Endothelial cell of umbilical vein (primary cell): ENCODE results near the gene TEDC1. TPM values are rescaled to one million over a fixed set of nuclear protein-coding genes. Genes with fewer than 3 reads are reported as not detected.
A peak's percentile ranks its signal among the peaks of the same experiment; 100 is the strongest.

ENCODE experiments used
- BruUV-seq: library from RNA; stranded (reverse); fragments of 400-500 nt; replicated peaks from 2 replicates; lab custom pipeline; 2021; lab: Mats Ljungman, UMichigan
- CTCF ChIA-PET: fragments of 300-600, 350-600 bp; sonication (Branson Sonifier 250); formaldehyde crosslinking; loops from one replicate; lab custom pipeline; 2021; ENCODE audit warnings: antibody characterized with exemption, inconsistent platforms; lab: Charles Lee
- POLR2A ChIA-PET: fragments of 300-600, 350-600 bp; sonication (Branson Sonifier 250); formaldehyde crosslinking; loops from one replicate; lab custom pipeline; 2021; ENCODE audit warnings: antibody characterized with exemption, inconsistent platforms; lab: Charles Lee
- DNase-seq: peaks from one replicate; pipeline ENCODE4 v3.0.0-alpha.2; 2011; ENCODE audit warnings: low read depth, low spot score
- FAIRE-seq: peaks from 2 replicates; lab custom pipeline; 2011; peaks lifted over from hg19 to GRCh38; lab: Jason Lieb, UNC
- H2AFZ ChIP-seq: 2 replicates; pipeline ENCODE4 v1.6.0; 2012; ENCODE audit warnings: low read depth, low read length, control low read depth, inconsistent platforms
- H3K27ac ChIP-seq: 2 replicates; pipeline ENCODE4 v1.5.1; 2011; ENCODE audit warnings: low read depth, mild to moderate bottlenecking, control low read depth, low read length, moderate library complexity; ENCODE audit not compliant: insufficient read depth
- H3K27me3 ChIP-seq, 2 experiments: 2 replicates each; pipeline versions ENCODE4 v1.6.0 to v1.6.1; 2011; ENCODE audit warnings: low read length in 2 of 2, mixed read lengths in 1 of 2; ENCODE audit not compliant: control insufficient read depth in 2 of 2, insufficient read depth in 2 of 2
- H3K36me3 ChIP-seq, 2 experiments: 2 replicates in 1 of 2; 3 replicates in 1 of 2; pipeline ENCODE4 v1.5.1; 2011; ENCODE audit warnings: low read length in 2 of 2, mild to moderate bottlenecking in 1 of 2, moderate library complexity in 1 of 2; ENCODE audit not compliant: control insufficient read depth in 2 of 2, insufficient read depth in 2 of 2; ENCODE audit errors: extremely low read depth in 1 of 2
- H3K4me1 ChIP-seq: 3 replicates; pipeline ENCODE4 v1.5.1; 2011; ENCODE audit warnings: mild to moderate bottlenecking, low read length; ENCODE audit not compliant: control insufficient read depth, insufficient read depth; ENCODE audit errors: extremely low read depth
- H3K4me2 ChIP-seq: 2 replicates; pipeline ENCODE4 v1.6.1; 2011; ENCODE audit warnings: low read length, control low read depth, mixed read lengths; ENCODE audit not compliant: insufficient read depth
- H3K4me3 ChIP-seq, 3 experiments: fragments of 200-600 bp in 1 of 3; sonication (generic), shearing (Covaris generic) in 1 of 3; replicated peaks in 1 of 3; 2 replicates each; pipeline ENCODE4 v1.5.1; 2011 to 2016; ENCODE audit warnings: control low read depth in 3 of 3, low read length in 3 of 3, mild to moderate bottlenecking in 2 of 3, inconsistent platforms in 1 of 3, low read depth in 1 of 3, moderate library complexity in 1 of 3; ENCODE audit not compliant: insufficient read depth in 1 of 3
- H3K79me2 ChIP-seq: 2 replicates; pipeline ENCODE4 v1.6.0; 2012; ENCODE audit warnings: low read length, inconsistent platforms; ENCODE audit not compliant: control insufficient read depth, insufficient read depth
- H3K9ac ChIP-seq: replicated peaks from 2 replicates; pipeline ENCODE3; 2011; ENCODE audit warnings: low read length, control low read depth; ENCODE audit not compliant: insufficient read depth; ENCODE audit errors: extremely low read depth
- H3K9me1 ChIP-seq: replicated peaks from 3 replicates; pipeline ENCODE4 v1.6.0; 2011; ENCODE audit warnings: mild to moderate bottlenecking, low read length; ENCODE audit not compliant: control insufficient read depth, insufficient read depth; ENCODE audit errors: extremely low read depth
- H3K9me3 ChIP-seq: replicated peaks from 2 replicates; pipeline ENCODE4 v1.5.1; 2012; ENCODE audit warnings: low read length, inconsistent platforms; ENCODE audit not compliant: control insufficient read depth, insufficient read depth
- H4K20me1 ChIP-seq: replicated peaks from 2 replicates; pipeline ENCODE3; 2011; ENCODE audit warnings: mild to moderate bottlenecking, low read length; ENCODE audit not compliant: control insufficient read depth, insufficient read depth; ENCODE audit errors: extremely low read depth
- CTCF ChIP-seq, 2 donors: IDR thresholded peaks; 1 replicate in 1 of 2; 2 replicates in 1 of 2; pipeline ENCODE4 v1.5.1; 2011; ENCODE audit warnings: low read length in 2 of 2, mild to moderate bottlenecking in 2 of 2, moderate library complexity in 2 of 2, control low read depth in 1 of 2, inconsistent platforms in 1 of 2, low read depth in 1 of 2; ENCODE audit not compliant: insufficient read depth in 1 of 2; ENCODE audit errors: extremely low read depth in 1 of 2
- EZH2 ChIP-seq: IDR thresholded peaks from 2 replicates; pipeline ENCODE4 v1.6.1; 2012; ENCODE audit warnings: borderline replicate concordance, low read depth, mild to moderate bottlenecking, moderate library complexity, low read length, inconsistent platforms; ENCODE audit not compliant: severe bottlenecking
- FOS ChIP-seq: IDR thresholded peaks from 2 replicates; pipeline ENCODE4 v1.6.1; 2011; ENCODE audit warnings: mild to moderate bottlenecking, low read length, moderate library complexity, borderline replicate concordance; ENCODE audit not compliant: insufficient read depth
- GATA2 ChIP-seq: IDR thresholded peaks from 2 replicates; pipeline ENCODE4 v1.7.0; 2011; ENCODE audit warnings: low read depth, mild to moderate bottlenecking, moderate library complexity, mixed read lengths, low read length; ENCODE audit not compliant: insufficient read length, insufficient read depth
- JUN ChIP-seq: IDR thresholded peaks from 2 replicates; pipeline ENCODE4 v1.6.1; 2011; ENCODE audit warnings: borderline replicate concordance, low read depth; ENCODE audit not compliant: insufficient read length, insufficient read depth
- MAX ChIP-seq: IDR thresholded peaks from 2 replicates; pipeline ENCODE4 v1.6.1; 2011; ENCODE audit not compliant: insufficient read depth, insufficient read length
- MYC ChIP-seq: IDR thresholded peaks from one replicate; pipeline ENCODE4 v1.6.1; 2011; ENCODE audit warnings: mild to moderate bottlenecking, low read depth, low read length
- POLR2A ChIP-seq: IDR thresholded peaks from 2 replicates; pipeline ENCODE4 v1.6.1; 2012; ENCODE audit warnings: low read depth, mild to moderate bottlenecking, control low read depth, low read length
- POLR2AphosphoS5 ChIP-seq: IDR thresholded peaks from 2 replicates; pipeline ENCODE4 v1.6.1; 2012; ENCODE audit warnings: low read depth, mild to moderate bottlenecking, control low read depth, low read length, moderate library complexity; ENCODE audit not compliant: insufficient read depth
- dilution Hi-C: fragments of 300-500 bp; cut with MboI; formaldehyde crosslinking; loops from one replicate; pipeline ENCODE4 v1.15.0; 2019; ENCODE audit warnings: low sequenced_read_pairs; ENCODE audit not compliant: extremely low pct_ligation_motif_present
- intact Hi-C: fragments of 100-400 bp; cut with micrococcal nuclease; formaldehyde crosslinking; loops from one replicate; pipeline ENCODE4 v1.10.0; 2022
- polyA plus RNA-seq, 4 experiments: library from polyadenylated mRNA; depleted of rRNA in 3 of 4; stranded (reverse) in 3 of 4; unstranded in 1 of 4; fragments of >200 nt; gene quantifications; 2 replicates each; pipeline versions ENCODE4 v1.2.1 to v1.2.3, GENCODE V29; 2011 to 2012; ENCODE audit warnings: missing spikeins in 1 of 4
- total RNA-seq: library from RNA; stranded (reverse); gene quantifications from 2 replicates; pipeline ENCODE4 v1.2.3, GENCODE V29; 2021

TEDC1 gene
- total and polyA plus RNA-seq, 2 donors (not counting 3 experiments of a cell fraction or from before 2014, with no cell fraction given), result 16.5 to 25.3 TPM

- Histone ChIP-seq H3K79me2 (peaks cover 9% of the 10 kb centered on the region), H3K4me3 (no peak overlapping the region), H3K27ac (peak overlapping the region; percentile 91), H3K4me2 (no peak overlapping the region), H3K9me3 (no peaks in the 10 kb centered on the region), H3K9me1 (no peaks in the 10 kb centered on the region), H4K20me1 (no peaks in the 10 kb centered on the region), H3K36me3 (peaks cover 3 to 5% of the 10 kb centered on the region in 2 experiments), H3K27me3 (no peaks in the 10 kb centered on the region), H2AFZ (no peak overlapping the region), H3K4me1 (peaks cover 27% of the 10 kb centered on the region), H3K9ac (no peak overlapping the region)
- TF ChIP-seq POLR2A (peak; percentile 25), POLR2AphosphoS5 (no peak)
- DNase-seq (no peak), FAIRE-seq (no peak)
- BruUV-seq, result no TSS peak
- dilution Hi-C loops (no loop called here), intact Hi-C loops (no loop called here)
- CTCF ChIA-PET, result interaction anchor here (0.6 to 3.2 kb wide), 28 partner anchors 10 to 507 kb away, joined by 3 to 144 read pairs (median 4); partner anchors contain the start of gene TEDC1
- POLR2A ChIA-PET, result interaction anchor here (1.1 kb wide), 1 partner anchor 10 kb away, joined by 6 read pairs; no protein-coding TSS in a partner anchor
Measured at GRCh38 chr14:105480199-105480746, 10.8 kb upstream of the TEDC1 start.

GRCh38 chr14:105480807-105481801, 9.9 kb upstream of the TEDC1 start:
- Histone ChIP-seq H3K9me1 (no peaks in the 10 kb centered on the region), H3K9me3 (no peaks in the 10 kb centered on the region), H3K79me2 (peaks cover 9% of the 10 kb centered on the region), H3K9ac (peak overlapping the region; percentile 75), H3K27me3 (no peaks in the 10 kb centered on the region), H2AFZ (no peak overlapping the region), H3K4me2 (peak overlapping the region; percentile 1), H4K20me1 (no peaks in the 10 kb centered on the region), H3K4me3 (no peak overlapping the region), H3K36me3 (peaks cover 3 to 5% of the 10 kb centered on the region in 2 experiments), H3K4me1 (peaks cover 27% of the 10 kb centered on the region), H3K27ac (peak overlapping the region; percentile 91)
- TSS peak; percentile 31 for BruUV-seq
- peak; percentile 95 for FAIRE-seq
- TF ChIP-seq JUN (no peak), MAX (peak; percentile 21), POLR2A (peak; percentile 37), FOS (no peak), POLR2AphosphoS5 (peak; percentile 55), MYC (peak; percentile 56), EZH2 (no peak), CTCF (IDR thresholded peaks at IDR 0.05; ENCODE audit: extremely low read depth in 1 of 2, insufficient read depth in 1 of 2, low read depth in 1 of 2, low read length in 2 of 2) (peak; percentile 99 to 100), GATA2 (no peak)
- dilution Hi-C loops (no loop called here), intact Hi-C loops (loop anchor here (1.0 kb wide), 2 partner anchors 8 to 33 kb away; no protein-coding TSS in a partner anchor)
- DNase-seq, result peak; percentile 93
- CTCF ChIA-PET, result interaction anchor here (0.6 to 3.2 kb wide), 30 partner anchors 9 to 548 kb away, joined by 3 to 144 read pairs (median 4); partner anchors contain the start of gene TEDC1
- POLR2A ChIA-PET, result interaction anchor here (1.1 kb wide), 1 partner anchor 9 kb away, joined by 6 read pairs; no protein-coding TSS in a partner anchor
